ENCODE results near the gene GPBP1L1. TPM values are rescaled to one million over a fixed set of nuclear protein-coding genes. Genes with fewer than 3 reads are reported as not detected.

Gene GPBP1L1
- polyA plus RNA-seq, 1 donor (not counting 4 experiments of a cell fraction or from before 2014, with no cell fraction given): 64.1 TPM

DNA sequence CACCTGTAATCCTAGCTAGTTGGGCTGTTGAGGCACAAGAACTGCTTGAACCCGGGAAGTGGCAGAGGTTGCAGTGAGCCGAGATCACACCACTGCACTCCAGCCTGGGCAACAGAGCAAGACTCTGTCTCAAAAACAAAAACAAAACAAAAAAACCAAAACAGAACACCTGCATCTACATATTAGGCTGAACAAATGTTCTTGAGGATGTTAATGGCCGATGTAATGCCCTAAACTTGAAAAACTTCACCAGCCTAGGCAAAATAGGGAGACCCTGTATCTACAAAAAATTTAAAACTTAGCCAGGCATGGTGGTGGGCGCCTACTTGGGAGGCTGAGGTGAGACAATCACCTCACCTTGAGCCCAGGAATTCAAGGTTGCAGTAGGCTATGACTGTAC, 17.8 kb downstream of the GPBP1L1 start:
- no peaks in the 10 kb centered on the region for H3K9me3 ChIP-seq (ENCODE audit: control insufficient read depth, low read depth, low read length)
- H2AFZ ChIP-seq (ENCODE audit: control insufficient read depth, low read length): no peak overlapping the region
- FAIRE-seq (no peak), DNase-seq (ENCODE audit: low read depth, low spot score) (no peak)
- no peaks in the 10 kb centered on the region for H3K9me1 ChIP-seq (ENCODE audit: control insufficient read depth, extremely low read depth, insufficient read depth, low read length)
- peaks cover 20% of the 10 kb centered on the region for H4K20me1 ChIP-seq (ENCODE audit: control insufficient read depth, extremely low read depth, insufficient read depth, low read length)
- peaks cover 0 to 3% of the 10 kb centered on the region in 2 experiments for H3K36me3 ChIP-seq (ENCODE audit: control insufficient read depth in 2 of 2, extremely low read depth in 1 of 2, insufficient read depth in 2 of 2, low read length in 2 of 2)
- H3K27ac ChIP-seq (ENCODE audit: control insufficient read depth, insufficient read depth, low read length): no peak overlapping the region
- H3K27me3 ChIP-seq (ENCODE audit: control insufficient read depth, extremely low read depth, insufficient read depth, low read length): no peaks in the 10 kb centered on the region
- no peak overlapping the region for H3K9ac ChIP-seq (ENCODE audit: control insufficient read depth, extremely low read depth, insufficient read depth, low read length)
- no peak overlapping the region for H3K4me3 ChIP-seq (ENCODE audit: control insufficient read depth in 2 of 3, extremely low read depth in 1 of 3, insufficient read depth in 2 of 3, low read depth in 1 of 3, low read length in 3 of 3)
- dilution Hi-C loops (cut with MboI; ENCODE audit: extremely low pct_ligation_motif_present, low sequenced_read_pairs): no loop called here
- H3K4me1 ChIP-seq (ENCODE audit: control insufficient read depth, extremely low read depth, insufficient read depth, low read length): no peaks in the 10 kb centered on the region
- peaks cover 98% of the 10 kb centered on the region for H3K79me2 ChIP-seq (ENCODE audit: control insufficient read depth, insufficient read depth, low read length)
- TF ChIP-seq, protein P1, sequence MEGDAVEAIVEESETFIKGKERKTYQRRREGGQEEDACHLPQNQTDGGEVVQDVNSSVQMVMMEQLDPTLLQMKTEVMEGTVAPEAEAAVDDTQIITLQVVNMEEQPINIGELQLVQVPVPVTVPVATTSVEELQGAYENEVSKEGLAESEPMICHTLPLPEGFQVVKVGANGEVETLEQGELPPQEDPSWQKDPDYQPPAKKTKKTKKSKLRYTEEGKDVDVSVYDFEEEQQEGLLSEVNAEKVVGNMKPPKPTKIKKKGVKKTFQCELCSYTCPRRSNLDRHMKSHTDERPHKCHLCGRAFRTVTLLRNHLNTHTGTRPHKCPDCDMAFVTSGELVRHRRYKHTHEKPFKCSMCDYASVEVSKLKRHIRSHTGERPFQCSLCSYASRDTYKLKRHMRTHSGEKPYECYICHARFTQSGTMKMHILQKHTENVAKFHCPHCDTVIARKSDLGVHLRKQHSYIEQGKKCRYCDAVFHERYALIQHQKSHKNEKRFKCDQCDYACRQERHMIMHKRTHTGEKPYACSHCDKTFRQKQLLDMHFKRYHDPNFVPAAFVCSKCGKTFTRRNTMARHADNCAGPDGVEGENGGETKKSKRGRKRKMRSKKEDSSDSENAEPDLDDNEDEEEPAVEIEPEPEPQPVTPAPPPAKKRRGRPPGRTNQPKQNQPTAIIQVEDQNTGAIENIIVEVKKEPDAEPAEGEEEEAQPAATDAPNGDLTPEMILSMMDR (optimal IDR thresholded peaks at IDR 0.05 in 1 of 3, IDR thresholded peaks at IDR 0.05 in 1 of 3, conservative IDR thresholded peaks at IDR 0.05 in 1 of 3; ENCODE audit: extremely low read depth in 1 of 3, insufficient read depth in 2 of 3, low read length in 3 of 3): no peak
- no peak for TF ChIP-seq EZH2 (IDR thresholded peaks at IDR 0.05; ENCODE audit: low read length)
- no peak overlapping the region for H3K4me2 ChIP-seq (ENCODE audit: control insufficient read depth, extremely low read depth, insufficient read depth, low read depth, low read length)

DNA sequence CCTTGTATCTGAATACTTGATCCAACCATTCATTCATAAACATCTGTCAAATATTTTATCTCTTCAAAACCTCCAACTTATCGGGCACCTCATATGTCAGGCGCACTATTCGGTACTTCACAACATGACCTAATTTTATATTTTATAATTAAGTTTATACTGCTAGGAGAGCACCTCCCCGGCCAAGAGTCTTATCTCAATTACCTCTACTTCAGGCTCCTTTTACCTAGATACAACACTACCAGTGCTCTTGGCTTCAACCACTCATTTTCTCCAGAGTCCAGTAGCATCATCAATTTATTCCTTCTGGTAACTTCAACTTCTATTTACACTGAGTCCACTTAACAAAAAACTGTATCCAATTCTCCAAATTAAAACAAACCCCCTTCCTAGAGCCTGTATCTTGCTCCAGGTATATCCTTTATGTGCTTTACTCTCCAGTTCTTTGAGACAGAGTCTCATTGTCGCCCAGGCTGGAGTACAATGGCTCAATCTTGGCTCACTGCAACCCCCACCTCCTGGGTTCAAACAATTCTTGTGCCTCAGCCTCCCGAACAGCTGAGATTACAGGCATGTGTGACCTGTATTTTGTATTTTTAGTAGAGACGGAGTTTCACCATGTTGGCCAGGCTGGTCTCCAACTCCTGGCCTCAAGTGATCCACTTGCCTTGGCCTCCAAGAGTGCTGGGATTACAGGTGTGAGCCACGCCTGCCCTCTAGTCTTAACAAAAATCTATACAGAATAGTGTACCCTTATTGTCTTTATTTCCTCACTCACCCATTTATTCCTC, 18.8 kb downstream of the GPBP1L1 start:
- peaks cover 0 to 3% of the 10 kb centered on the region in 2 experiments for H3K36me3 ChIP-seq (ENCODE audit: control insufficient read depth in 2 of 2, extremely low read depth in 1 of 2, insufficient read depth in 2 of 2, low read length in 2 of 2)
- H2AFZ ChIP-seq (ENCODE audit: control insufficient read depth, low read length): no peak overlapping the region
- H3K9ac ChIP-seq (ENCODE audit: control insufficient read depth, extremely low read depth, insufficient read depth, low read length): no peak overlapping the region
- H3K27me3 ChIP-seq (ENCODE audit: control insufficient read depth, extremely low read depth, insufficient read depth, low read length): no peaks in the 10 kb centered on the region
- H3K9me1 ChIP-seq (ENCODE audit: control insufficient read depth, extremely low read depth, insufficient read depth, low read length): no peaks in the 10 kb centered on the region
- H3K27ac ChIP-seq (ENCODE audit: control insufficient read depth, insufficient read depth, low read length): no peak overlapping the region
- H3K4me1 ChIP-seq (ENCODE audit: control insufficient read depth, extremely low read depth, insufficient read depth, low read length): no peaks in the 10 kb centered on the region
- peaks cover 24% of the 10 kb centered on the region for H4K20me1 ChIP-seq (ENCODE audit: control insufficient read depth, extremely low read depth, insufficient read depth, low read length)
- no peak for TF ChIP-seq EZH2 (IDR thresholded peaks at IDR 0.05; ENCODE audit: low read length)
- TF ChIP-seq, protein P1 (optimal IDR thresholded peaks at IDR 0.05 in 1 of 3, IDR thresholded peaks at IDR 0.05 in 1 of 3, conservative IDR thresholded peaks at IDR 0.05 in 1 of 3; ENCODE audit: extremely low read depth in 1 of 3, insufficient read depth in 2 of 3, low read length in 3 of 3): no peak
- no peaks in the 10 kb centered on the region for H3K9me3 ChIP-seq (ENCODE audit: control insufficient read depth, low read depth, low read length)
- dilution Hi-C loops (cut with MboI; ENCODE audit: extremely low pct_ligation_motif_present, low sequenced_read_pairs): no loop called here
- H3K4me3 ChIP-seq (ENCODE audit: control insufficient read depth in 2 of 3, extremely low read depth in 1 of 3, insufficient read depth in 2 of 3, low read depth in 1 of 3, low read length in 3 of 3): no peak overlapping the region
- DNase-seq (ENCODE audit: low read depth, low spot score): no peak
- no peak overlapping the region for H3K4me2 ChIP-seq (ENCODE audit: control insufficient read depth, extremely low read depth, insufficient read depth, low read depth, low read length)
- no peak for FAIRE-seq
- peaks cover 98% of the 10 kb centered on the region for H3K79me2 ChIP-seq (ENCODE audit: control insufficient read depth, insufficient read depth, low read length)
